K562 treated with DMSO at 1 percent for 4 hours (cell line): Measurements from ENCODE around the gene HMGXB4. TPM values are rescaled to one million over a fixed set of nuclear protein-coding genes. Genes with fewer than 3 reads are reported as not detected.

ENCODE experiments used
- total RNA-seq: library from RNA; unstranded; fragments of 300-600 nt; gene quantifications from 2 replicates; pipeline ENCODE4 v1.2.3, GENCODE V29; 2022; ENCODE audit not compliant: insufficient read depth

The HMGXB4 gene
- total RNA-seq, result 11.2 and 15.4 TPM in 2 replicates

DNA sequence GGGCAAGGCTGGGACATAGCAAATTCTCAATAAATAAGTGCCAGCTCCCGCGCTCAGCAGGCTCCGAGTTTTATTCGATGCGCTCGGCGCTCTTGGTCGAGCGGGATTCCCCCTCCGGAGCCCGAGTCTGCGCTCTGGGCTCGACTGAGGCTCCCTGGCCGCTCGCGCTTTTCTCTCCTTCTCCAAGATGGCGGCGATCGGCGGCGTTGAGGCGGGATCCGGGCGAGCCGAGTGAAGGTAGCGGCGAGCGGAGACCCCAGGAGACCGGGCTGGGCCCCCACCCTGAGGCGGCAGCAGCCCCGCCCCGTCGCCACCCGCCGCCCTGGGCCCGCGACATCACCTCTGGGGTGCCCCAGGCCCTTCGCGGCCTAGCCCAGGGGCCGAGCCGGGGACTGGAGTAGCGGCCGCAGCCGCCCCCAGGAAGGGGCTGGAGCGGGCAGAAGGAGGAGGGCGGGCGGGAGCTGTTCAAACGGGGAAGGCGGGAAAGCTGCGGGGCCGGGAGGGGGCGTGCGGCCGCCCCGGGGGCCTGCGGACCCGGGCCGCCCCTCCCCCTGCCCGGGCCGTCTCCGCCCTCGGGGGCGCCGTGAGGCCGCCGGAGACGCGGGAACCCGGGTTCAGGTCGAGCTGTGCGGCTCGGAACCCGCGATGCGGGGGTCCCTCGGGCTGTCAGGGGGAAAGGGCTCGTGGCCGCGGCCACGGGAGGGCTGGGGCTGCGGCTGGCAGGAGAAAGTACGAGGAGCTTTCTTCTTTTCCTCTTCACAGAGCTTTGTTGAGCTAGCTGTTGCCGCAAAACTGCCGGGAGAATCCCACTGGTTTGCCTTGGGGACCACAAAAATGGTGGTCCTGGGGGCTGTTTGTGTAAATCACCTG is at the start of gene HMGXB4:
Gene HMGXB4 (plus strand): TSS at position 173 of the 870 bp plus-strand sequence. CDS start 4,898 bp downstream, outside the sequence.

GRCh38 chr22:35299673-35300499 is 42.6 kb downstream of the HMGXB4 start, which contains the start of gene TOM1:
Gene TOM1, plus strand, starts transcription at chr22:35299894. Its CDS starts 35 bp downstream, at chr22:35299929.

Other genes starting within 250 kb of the HMGXB4 start
- gene ISX, start 191.3 kb upstream of the HMGXB4 start, total RNA-seq, result 0.88 TPM in 1 of 2 replicates, not detected in the other
- gene TOM1, start 42.4 kb downstream of the HMGXB4 start, total RNA-seq, result 36.2 and 42.7 TPM in 2 replicates
- not detected in 2 replicates for gene HMOX1, start 123.6 kb downstream of the HMGXB4 start, total RNA-seq
- gene MCM5, start 142.6 kb downstream of the HMGXB4 start, total RNA-seq, result 129 and 136 TPM in 2 replicates